ENCODE data around the gene RPAP3.
"Not testable (repeated sequence)": the region's sequence is repeated elsewhere in the genome, so short reads cannot be mapped to it uniquely, and the experiment has no call there.

RPAP3 gene

DNA sequence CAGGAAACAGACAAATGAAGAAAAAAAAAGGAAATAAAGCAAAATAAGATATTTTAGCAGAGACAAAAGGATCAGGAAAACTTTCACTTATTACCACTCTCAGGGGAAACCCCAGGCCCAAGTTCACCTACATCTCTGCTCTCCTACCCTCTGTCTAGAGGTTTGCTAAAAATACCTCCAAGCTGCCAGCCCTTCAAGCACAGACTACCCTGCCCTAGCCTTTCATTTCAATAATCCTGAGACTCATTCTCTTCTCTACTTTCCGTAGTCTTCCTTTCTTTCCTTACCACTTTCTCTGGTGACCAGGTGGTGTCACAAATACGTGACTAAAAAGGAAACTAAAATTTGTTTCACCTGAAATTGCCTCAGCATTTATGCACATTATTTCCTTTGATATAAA lies 33.8 kb downstream of the RPAP3 start:
- no peak for DNase-seq (ENCODE audit: low read depth in 2 of 2)

DNA sequence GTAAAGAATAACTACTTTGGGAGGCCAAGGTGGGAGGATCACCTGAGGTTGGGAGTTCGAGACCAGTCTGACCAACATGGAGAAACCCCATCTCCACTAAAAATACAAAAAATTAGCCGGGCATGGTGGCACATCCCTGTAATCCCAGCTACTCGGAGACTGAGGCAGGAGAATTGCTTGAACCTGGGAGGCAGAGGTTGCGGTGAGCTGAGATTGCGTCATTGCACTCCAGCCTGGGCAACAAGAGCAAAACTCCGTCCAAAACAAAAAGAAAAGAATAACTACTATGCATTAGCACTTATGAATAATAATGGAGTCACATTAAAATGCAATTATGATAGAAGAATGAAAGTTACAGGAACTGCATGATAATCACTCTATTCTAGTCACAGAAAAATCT lies 37.9 kb downstream of the RPAP3 start:
- DNase-seq (ENCODE audit: low read depth in 2 of 2), result not testable (repeated sequence)

DNA sequence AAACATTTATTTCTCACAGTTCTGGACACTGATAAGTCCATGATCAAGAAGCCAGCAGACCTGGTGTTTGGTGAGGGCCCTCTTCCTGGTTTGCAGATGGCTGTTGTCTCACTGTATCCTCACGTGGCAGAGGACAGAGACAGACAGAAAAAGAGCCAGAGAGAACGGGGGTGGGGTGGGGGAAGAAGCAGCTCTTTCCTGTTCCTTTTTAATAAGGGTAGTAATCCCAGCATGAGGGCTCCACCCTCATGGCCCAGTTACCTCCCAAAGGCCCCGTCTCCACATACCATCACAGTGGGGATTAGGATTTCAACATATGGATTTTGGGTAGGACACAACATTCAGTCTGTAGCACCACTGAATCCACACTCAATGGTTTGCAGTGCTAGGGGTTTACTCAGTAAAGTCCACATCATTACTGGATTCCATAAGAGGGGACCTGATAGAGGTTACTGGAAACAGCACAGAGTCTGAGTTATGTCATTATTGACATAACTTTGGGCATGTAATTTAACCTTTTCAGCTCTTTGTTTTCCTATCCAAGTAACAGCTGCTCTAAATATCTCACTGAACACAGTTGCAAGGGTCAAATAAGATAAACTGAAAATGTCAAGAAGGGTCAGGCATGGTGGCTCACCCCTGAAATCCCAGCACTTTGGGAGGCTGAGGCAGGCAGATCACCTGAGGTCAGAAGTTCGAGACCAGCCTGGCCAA lies 53.2 kb downstream of the RPAP3 start:
- no peak for DNase-seq (ENCODE audit: low read depth in 2 of 2)

DNA sequence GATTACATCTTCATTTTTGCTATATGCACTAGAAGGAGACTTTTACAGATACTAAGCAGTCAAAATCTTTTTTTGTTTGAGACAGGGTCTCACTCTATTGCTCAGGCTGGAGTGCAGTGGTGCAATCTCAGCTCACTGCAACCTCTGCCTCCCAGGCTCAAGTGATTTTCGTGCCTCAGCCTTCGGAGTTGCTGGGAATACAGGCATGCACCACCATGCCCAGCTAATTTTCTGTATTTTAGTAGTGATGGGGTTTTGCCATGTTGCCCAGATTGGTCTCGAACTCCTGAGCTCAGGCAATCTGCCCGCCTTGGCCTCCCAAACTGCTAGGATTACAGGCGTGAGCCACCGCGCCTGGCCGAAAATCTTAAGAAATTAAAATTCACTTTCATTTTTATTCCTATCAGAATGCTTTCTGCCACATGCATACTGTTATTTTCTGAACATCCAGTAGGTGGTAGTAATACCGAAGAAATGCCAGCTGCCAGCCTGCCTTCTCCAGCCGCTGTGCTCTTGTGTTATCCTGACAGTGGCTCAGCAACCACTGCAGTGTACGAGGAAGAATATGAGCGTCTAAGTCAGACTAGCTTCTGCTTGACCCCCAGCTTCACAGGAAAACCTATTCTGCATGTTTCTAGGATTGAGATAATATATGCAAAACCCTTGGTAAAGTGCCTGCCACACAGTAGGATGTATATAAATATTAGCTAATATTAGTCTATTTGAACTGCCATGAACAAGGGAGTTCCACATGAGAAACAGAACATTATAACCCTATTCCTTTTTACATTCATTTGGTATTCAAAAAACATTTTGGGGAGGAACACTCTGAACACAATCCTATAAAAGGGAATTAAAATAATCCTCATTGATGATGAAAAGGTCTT lies 54.2 kb downstream of the RPAP3 start:
- peak; percentile 4 to 15 for DNase-seq (ENCODE audit: low read depth in 2 of 2)

DNA sequence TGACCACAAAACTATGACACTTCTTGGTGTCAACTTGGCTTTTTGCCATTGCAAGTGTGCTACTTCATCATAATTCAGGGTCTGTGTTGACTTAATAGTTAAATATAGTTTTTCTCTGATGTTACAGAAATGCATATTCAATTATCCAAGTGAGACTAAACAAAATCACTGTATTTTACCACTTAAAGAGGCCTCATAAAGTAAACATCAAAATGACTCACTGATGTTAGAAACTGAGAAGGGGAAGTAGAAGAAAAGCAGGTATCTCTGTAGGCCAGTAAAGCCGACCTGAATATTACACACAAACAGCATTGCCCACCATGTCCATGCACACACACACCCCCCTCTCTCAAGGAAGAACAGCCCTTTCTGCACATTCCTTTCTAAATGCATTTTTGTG lies 55.4 kb downstream of the RPAP3 start:
- no peak for DNase-seq (ENCODE audit: low read depth in 2 of 2)

DNA sequence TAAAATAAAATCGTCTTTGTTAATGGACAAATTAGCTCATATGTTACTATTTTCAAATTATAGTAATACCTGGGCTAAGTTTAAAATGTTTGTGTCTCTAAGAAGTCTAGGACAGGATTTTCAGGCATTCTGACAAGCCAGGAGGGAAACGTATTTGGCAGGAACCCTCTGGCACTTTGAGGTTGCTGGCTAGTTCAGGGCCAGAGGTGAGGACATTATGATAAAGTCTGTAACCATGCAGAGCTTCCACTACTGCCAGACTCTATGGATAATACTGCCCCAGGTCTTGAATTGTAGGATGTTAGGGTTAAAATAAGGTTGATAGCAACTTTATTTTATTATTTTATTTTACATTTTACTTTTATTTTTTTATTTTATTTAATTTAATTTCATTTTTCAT lies 56.4 kb downstream of the RPAP3 start:
- no peak for DNase-seq (ENCODE audit: low read depth in 2 of 2)

DNA sequence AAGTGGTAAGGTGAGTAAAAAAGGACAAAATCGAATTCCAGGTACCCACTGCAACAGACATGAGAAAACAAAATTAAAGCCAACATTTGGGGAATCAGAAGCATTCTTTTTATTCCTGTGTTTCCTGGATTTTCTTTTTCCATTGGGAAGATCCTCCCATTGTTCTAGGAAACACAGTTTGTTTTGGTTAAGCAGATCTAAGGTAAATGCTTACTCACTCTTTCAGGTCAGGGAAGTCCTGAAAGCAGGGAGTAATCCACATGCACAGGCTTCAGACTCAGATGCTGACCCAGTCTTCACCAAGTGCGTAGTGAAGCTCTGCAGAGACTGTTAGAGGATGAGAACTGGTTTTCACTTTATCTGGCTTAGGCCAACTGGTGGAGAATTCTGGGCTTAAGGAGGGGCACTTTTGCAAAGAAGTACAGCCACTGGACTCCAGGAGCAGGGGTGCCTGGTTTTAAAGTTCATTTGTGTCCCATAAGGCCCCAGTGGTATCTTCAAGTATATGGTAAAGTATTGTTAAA lies 57.7 kb downstream of the RPAP3 start:
- no peak for DNase-seq (ENCODE audit: low read depth in 2 of 2)

DNA sequence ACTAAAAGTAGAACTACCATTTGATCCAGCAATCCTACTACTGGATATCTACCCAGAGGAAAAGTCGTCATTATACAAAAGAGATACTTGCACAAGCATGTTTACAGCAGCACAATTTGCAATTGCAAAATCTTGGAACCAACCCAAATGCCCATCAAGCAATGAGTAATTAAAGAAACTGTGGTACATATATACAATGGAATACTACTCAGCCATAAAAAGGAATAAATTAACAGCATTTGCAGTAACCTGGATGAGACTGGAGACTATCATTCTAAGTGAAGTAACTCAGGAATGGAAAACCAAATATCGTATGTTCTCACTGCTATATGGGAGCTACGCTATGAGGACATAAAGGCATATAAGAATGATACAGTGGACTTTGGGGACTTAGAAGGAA lies 63.5 kb downstream of the RPAP3 start:
- not testable (repeated sequence) for DNase-seq (ENCODE audit: low read depth in 2 of 2)

DNA sequence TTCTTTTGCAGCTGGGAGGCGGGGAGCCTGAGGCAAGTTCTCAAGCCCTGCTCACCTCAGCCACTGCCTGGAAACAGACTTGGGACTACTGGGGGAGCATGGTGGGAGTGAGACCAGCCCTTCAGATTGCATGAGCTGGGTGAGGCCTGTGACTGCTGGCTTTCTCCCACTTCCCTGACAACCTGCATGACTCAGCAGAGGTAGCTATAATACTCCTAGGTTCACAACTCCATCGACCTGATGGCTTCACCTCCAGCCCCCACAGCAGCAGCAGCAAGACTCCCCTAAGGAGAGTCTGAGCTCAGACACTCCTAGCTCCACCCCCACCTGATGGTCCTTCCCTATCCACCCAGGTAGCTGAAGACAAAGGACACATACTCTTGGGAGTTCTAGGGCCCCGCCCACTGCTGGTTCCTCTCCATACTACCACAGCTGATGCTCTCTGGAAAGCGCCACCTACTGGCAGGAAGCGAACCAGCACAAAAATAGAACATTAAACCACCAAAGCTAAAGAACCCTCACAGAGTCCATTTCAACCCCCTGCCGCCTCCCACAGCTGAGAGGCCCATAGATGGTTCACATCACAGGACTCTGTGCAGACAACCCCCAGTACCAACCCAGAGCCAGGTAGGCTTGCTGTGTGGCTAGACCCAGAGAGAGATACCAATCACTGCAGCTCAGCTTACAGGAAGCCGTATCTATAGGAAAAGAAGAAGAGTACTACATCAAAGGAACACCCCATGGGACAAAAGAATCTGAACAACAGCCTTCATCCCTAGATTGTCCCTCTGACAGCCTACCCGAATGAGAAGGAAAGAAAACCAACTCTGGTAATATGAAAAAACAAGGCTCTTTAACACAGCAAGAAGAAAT lies 68.7 kb downstream of the RPAP3 start:
- DNase-seq (ENCODE audit: low read depth in 2 of 2), result no peak

DNA sequence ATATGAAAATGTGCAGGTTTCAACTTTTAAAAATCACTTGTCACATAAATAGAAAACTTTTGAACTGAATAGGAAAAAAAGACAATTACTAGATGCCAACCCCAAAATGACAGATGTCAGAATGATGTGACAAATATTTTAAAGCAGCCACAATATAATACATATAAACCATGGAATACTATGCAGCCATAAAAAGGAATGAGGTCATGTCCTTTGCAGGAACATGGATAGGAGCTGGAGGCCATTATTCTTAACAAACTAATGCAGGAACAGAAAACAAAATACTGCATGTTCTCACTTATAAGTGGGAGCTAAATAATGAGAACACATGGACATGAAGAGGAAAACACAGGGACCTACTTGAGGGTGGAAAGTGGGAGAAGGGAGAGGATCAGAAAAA lies 70.1 kb downstream of the RPAP3 start:
- not testable (repeated sequence) for DNase-seq (ENCODE audit: low read depth in 2 of 2)

DNA sequence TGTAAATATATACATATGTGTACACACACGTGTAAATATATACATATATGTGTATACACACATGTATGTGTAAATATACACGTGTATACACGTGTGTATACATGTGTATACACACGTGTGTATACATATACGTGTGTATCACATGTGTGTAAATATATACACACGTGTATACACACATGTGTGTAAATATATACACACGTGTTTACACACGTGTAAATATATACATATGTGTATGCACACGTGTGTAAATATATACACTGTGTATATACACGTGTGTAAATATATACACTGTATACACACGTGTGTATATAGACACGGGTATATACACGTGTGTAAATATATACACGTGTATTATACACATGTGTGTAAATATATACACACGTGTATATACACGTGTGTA lies 71.7 kb downstream of the RPAP3 start:
- no peak for DNase-seq (ENCODE audit: low read depth in 2 of 2)

DNA sequence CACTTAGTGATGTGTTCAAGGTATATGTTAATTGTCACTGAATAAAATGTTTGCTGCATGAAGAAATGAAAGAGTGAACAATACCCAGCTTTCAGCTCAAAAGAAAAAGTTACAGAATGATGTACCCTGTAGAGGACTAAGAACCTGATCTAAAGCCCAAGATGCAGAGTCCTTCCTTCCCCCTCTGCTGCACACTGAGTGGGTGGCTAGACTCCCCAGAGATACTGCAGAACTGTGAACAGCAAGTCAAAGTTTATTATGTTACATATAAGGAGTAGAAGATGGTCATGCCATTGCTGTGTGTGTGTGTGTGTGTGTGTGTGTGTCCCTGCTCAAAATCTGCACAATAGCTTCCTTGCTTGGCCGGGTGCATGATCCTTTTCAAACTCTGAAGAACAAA lies 83.9 kb downstream of the RPAP3 start:
- no peak for DNase-seq (ENCODE audit: low read depth in 2 of 2)

DNA sequence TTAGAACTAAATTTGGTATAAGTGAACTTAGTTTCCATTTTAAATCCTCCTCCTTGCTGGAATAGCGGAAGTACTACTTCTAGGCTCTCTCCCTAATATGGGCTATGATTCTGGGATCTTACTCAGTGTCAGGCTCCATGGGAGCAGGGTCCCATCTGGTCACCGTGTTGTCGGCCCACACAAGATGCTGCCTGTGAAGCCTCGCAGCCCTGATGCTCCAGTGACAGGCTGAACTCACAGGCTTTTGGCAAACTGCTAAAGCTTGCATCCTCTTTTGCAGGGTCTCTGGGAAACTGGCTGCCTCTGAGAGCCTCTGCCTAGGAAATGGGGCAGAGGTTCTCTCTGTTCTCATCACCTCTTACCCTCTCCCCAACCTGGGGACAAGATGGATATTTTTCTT lies 88.4 kb downstream of the RPAP3 start:
- DNase-seq (ENCODE audit: low read depth in 2 of 2), result no peak

DNA sequence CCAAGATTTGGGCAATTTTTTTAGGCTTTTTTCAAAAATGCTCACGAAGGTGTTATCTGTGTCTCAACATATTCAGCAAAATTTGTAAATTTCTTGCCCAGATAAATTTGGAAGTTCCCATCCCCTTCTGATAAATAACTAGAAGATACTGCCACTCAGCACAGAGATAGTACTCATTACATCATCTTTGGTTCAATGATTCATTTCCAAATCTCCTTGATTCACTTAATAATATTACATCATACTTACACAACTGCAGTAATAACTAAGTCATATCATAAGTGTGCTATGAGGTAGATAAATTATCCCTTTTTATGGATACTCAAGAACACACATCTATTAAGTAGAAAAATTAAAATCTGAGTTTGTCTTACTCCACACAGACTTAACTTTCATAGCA lies 89.4 kb downstream of the RPAP3 start:
- no peak for DNase-seq (ENCODE audit: low read depth in 2 of 2)

DNA sequence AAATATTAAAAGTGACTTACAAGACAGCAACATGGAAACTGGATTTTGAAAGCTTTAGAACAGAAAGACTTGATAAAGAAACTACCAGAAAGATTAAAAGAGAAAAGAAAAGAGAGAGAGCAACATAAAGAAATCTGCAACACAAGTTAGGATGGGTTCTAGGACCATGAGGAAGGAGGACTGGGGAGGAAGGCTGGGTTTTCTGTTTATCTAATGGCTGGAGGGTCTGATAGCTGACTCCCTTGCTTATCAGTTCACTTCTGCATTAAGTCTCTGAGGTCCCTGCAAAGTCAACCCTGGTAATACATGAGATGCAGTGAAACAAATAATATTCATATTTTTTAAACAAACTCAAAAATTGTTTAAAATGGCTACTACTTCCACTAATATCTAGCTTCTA lies 90.1 kb downstream of the RPAP3 start:
- DNase-seq (ENCODE audit: low read depth in 2 of 2), result no peak

DNA sequence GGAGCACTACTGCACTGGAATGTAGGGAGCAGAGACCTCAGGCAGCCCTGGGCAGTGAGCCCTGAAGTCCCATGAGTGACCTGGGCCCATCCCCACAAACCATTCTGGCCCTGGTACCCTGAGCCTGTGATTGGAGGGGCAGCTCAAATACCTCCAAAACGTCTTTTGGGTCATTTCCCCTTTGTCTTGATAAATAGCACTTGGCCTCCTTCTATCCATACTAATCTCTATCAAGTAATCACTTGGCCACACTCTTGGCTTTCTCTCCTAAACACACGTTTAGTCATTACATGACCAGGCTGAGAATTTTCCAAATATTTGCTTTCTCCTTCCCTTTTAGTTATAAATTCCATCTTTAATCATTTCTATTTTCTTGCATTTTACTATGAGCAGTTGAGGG lies 91.3 kb downstream of the RPAP3 start:
- DNase-seq (ENCODE audit: low read depth in 2 of 2), result no peak

DNA sequence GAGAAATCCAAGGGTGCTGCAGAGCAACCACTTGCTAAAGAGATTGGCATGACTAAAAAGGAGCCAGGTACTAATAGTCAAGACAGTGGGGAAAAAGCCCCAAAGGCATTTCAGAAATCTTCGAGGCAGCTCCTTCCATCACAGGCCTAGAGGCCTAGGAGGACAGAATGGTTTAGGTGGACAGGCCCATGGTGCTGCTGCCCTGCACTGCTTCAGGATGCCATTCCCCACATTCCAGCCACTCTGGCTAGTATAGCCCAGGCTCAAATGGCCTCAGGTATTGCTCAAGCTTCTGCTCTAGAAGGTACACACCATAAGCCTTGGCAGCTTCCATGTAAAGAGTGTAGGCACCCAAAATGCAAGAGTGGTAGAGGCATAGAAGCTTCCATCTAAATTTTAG lies 92.9 kb downstream of the RPAP3 start:
- no peak for DNase-seq (ENCODE audit: low read depth in 2 of 2)

DNA sequence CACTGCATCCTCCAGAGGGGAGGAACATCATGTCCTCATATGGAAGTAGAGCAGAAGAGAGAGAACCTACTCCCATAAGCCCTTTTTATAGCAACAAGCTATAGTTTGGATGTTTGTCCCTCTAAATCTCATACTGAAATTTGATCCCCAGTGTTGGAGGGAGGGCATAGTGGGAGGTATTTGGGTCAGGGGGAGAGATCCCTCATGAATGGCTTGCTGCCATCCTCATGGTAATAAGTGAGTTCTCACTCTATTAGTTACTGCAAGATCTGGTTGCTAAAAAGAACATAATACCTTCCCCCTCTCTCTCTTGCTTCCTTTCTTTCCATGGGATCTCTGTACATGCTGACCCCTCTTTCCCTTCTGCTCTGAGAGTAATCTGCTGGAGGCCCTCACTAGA lies 93.9 kb downstream of the RPAP3 start:
- no peak for DNase-seq (ENCODE audit: low read depth in 2 of 2)
